HG03139 (cell line): ENCODE data around the gene C1QTNF12.
"Not testable (repeated sequence)": the region's sequence is repeated elsewhere in the genome, so short reads cannot be mapped to it uniquely, and the experiment has no call there.

Experiments used
- ATAC-seq: cut with Tn5 transposase; IDR thresholded peaks from one replicate; pipeline ENCODE4 v1.9.1; 2021; ENCODE audit not compliant: unreplicated experiment

C1QTNF12 gene

DNA sequence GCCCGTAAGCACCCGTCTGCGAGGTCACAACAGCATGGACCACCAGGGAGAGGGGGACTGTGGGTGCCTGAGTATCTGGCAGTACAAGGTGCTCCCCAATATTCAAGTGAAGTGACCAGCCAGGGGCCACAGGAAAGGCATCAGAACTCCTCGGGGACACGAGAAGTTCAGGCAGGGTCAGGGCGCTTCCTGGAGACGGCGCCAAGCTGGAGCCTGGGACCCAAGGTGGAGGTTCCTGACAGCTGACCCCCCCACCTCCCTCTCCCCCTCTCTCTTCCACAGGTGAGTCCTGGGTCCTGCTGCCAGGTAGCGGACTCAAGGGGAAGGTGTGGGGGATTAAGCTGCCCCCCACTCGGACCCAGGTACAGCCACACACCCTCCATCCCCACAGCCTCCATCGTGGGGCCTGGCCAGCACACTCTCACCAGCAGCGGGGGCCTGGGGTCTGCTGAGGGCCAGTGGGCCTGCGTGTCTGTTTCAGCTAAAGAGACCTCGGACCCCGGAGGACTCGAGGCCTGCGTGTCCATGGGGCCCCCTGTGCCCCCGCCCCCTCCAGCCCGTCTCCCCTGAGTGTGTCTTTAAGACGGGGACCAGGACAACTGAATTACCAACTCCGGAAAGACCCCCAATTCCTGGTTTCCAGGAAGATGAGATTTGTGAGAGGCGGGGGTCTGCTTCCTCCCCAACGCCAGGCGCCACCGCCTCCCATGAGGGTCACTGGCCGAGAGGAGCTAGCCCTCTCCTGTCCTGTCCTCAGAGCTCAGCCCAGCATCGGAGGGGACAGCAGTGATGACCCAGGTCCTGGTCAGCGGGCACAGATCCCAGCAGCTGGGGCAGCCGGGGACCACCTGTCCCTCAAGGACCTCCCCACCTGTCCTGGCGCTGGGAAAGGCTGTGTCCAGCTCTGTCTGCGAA, 46.3 kb downstream of the C1QTNF12 start:
- no peak for ATAC-seq

DNA sequence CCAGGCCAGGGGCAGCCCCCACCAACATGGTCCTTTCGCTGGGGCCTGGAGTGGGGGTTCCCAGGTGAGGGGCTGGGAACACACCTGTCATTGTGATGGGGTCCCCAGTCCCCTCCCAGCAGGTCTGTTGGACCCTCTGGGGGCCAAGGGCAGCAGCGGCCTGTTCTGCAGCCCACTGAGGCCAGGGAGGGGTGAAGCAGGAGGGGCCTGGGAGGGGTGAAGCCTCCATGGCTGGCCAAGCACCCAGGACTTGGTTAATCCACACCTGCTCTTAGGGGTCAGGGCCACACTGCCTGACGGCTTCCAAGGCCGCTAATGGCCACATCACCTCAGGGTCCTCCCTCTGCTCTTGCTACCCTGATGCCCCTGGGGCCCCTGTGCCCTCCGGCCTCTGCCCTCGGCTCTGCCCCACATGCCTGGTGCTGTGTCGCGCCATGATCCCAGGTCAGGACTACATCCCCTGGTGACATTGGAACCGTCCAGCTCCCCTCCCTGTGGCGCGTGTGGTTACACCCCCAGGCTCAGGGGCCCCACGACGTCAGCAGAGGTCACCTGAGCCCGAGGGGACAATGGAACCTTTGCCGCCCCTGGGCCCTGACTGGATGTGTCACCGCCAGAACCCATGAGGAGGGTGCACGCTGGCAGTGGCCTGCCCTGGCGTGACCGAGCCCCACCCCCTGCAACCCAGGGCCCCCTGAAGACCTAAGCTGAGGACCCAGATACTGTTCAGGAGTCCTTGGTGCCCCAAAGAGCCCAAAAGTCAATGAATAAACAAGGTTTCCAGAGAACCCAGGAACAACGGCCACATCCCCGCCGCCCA, 47.2 kb downstream of the C1QTNF12 start:
- ATAC-seq = no peak

DNA sequence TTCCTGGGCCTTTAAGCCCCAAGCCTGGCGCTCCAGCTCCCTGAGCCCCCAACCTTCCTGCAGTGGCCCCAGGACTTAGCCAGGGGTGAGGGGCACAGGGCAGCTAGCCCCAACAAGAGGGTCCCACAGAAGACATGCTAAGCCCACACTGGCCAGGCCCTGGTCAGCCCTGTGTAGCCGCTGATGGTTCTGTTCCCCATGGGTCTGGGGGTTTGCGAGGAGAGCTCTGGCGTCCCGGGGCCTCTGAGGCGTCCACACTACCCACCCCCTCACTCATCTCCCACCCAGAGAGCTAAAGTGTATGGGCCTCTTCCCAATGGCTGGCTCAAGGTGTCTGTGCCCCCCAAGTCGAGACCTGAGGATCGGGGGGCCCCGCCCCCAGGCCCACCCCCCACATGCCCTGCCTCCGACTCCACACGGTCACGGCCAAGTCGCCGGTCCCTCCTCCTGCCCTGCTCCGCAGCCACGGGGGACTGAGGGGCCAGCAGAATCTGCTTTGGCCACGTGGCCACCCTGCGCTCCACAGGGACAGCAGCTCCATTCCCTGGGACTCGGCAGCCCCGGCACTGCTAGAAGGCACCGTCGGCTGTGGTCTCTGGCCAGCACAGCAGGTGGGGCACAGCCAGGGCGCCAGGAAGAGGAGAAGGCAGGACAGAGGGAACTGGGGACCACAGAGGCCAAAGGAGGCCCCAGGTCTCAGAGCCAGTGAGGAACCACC, 47.9 kb downstream of the C1QTNF12 start:
- ATAC-seq = no peak

DNA sequence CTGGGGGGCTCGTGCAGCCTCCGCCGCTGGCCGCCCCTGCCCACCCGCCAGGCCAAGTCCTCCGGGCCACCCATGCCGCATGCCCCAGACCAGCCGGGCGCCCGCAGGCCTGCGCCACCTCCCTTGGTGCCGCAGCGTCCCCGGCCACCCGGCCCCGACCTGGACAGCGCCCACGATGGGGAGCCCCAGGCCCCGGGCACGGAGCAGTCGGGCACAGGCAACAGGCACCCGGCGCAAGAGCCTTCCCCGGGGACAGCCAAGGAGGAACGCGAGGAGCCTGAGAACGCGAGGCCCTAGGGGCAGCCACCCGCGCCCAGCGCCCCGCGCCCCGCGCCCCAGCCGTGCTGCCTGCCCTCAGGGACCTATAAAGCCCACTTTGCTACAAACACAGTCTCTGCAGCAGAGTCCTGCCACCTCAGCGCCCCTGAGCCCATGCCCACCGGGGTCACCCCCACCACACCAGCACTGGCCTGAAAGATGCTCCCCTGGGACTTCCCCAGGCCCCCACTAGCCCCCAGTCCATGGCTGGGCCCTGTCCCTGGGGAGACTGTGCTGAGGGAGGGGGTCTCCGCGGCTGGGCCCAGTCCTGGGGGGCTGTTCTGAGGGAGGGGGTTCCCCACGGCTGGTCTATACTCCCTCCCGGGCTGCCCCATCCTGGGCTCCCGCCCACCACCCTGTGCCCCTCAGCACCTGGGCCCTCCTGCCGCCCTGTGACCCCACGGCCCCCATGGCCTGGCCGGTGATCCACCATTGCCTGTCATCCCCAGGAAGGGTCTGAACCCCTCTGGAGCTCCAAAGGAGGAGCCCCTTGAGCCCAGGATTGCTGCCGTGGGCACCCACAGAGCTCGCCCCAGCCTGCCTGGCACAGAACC, 48.7 kb downstream of the C1QTNF12 start:
- ATAC-seq = no peak

DNA sequence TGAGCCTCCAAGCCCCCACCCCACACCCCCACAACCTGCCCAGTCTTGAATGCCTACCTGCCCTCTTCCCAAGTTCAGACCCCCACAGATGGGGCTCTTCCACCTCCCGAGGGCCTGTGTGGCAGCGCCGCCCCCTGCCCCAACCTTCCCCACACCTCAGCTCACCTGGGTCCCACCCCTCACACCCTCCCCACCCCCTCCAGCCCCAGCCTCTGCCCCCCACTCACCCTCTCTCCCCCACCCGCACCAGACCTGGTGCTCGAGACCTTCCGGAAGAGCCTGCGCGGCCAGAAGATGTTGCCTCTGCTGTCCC, 49.4 kb downstream of the C1QTNF12 start:
- no peak for ATAC-seq

DNA sequence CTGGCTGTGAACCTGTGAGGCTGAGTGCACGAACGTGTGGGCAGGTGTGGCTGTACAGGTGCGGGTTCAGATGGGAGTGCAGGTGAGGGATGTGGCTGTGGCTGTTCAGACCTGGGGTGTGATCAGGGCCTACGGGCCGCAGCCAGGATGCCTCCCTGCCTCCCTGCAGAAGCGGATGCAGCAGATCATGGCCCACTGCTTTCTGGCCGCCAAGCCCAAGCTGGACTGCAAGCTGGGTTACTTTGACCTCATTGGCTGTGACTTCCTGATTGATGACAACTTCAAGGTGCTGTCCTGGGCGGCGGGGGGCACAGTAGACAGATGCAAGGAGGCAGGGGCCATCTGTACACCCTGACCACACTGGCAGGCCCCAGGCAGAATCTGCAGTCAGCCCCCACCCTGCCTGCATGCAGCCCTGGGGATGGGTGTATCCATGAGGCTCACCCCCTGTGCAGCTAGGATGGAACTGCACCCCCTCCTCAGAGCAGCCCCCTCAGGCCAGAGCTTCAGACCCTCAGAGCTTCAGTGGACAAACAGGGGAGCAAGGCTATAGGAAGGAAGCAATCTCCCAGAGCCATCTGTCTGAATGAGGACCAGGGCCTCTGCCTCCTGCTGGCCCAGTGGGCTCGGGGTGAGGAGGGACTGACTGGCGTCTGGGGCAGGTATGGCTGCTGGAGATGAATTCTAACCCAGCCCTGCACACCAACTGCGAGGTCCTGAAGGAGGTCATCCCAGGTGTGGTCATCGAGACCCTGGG, 49.9 kb downstream of the C1QTNF12 start:
- no peak for ATAC-seq

DNA sequence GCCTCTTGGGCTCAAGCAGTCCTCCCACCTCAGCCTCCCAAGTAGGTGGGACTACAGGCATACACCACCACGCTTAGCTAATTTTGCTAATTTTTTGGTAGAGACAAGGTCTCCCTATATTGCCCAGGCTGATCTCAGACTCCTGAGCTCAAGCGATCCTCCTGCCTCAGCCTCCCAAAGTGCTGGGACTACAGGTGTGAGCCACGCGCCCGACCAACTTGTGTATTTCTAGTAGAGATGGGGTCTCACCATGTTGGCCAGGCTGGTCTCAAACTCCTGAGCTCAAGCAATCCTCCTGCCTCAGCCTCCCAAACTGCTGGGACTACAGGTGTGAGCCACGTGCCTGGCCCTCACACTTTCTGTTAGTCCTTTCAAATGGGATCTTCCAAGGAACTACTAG, 50.8 kb downstream of the C1QTNF12 start:
- not testable (repeated sequence) for ATAC-seq

DNA sequence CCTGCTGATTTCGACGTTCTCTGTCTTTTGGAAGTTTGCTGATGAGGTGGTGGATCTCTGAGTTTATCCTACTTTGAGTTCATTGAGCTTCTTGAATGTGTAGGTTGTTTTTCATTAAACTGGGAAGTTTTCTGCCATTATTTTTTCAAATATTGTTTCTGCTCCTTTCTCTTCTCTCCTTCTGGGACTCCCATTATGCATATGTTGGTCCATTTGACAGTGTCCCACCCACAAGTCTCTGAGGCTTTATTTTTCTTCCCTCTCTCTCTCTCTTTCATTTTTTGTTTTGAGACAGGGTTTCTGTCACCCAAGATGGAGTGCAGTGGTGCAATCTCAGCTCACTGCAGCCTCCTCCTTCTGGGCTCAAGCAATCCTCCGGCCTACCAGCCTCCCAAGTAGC, 51.8 kb downstream of the C1QTNF12 start:
- ATAC-seq = no peak
